Progenitor cell of endocrine pancreas (in vitro differentiated cells): ENCODE measurements around the gene BEGAIN. TPM values are rescaled to one million over a fixed set of nuclear protein-coding genes. Genes with fewer than 3 reads are reported as not detected.

Experiments
- DNase-seq: peaks from one replicate; pipeline ENCODE4 v3.0.0; 2021; ENCODE audit warnings: low spot score; ENCODE audit not compliant: unreplicated experiment
- H3K27ac Mint-ChIP-seq: 2 replicates; pipeline ENCODE4 v1.8.0; 2021; ENCODE audit warnings: mild to moderate bottlenecking, moderate library complexity, mixed read lengths
- H3K27me3 Mint-ChIP-seq: 2 replicates; pipeline ENCODE4 v1.8.0; 2021; ENCODE audit warnings: mixed read lengths
- H3K36me3 Mint-ChIP-seq: 2 replicates; pipeline ENCODE4 v1.8.0; 2022; ENCODE audit warnings: mixed read lengths; ENCODE audit not compliant: insufficient read depth
- H3K4me1 Mint-ChIP-seq: 2 replicates; pipeline ENCODE4 v1.8.0; 2021; ENCODE audit warnings: low read depth, mixed read lengths
- H3K4me3 Mint-ChIP-seq: 2 replicates; pipeline ENCODE4 v1.8.0; 2021; ENCODE audit warnings: low read depth, mild to moderate bottlenecking, moderate library complexity, mixed read lengths
- H3K9me3 Mint-ChIP-seq: 2 replicates; pipeline ENCODE4 v1.8.0; 2021; ENCODE audit warnings: low read depth, mixed read lengths
- CTCF ChIP-seq: fragments of 200-600 bp; sonication (generic); IDR thresholded peaks from one replicate; pipeline ENCODE4 v1.5.0; 2021; ENCODE audit warnings: antibody characterized with exemption, mild to moderate bottlenecking; ENCODE audit not compliant: unreplicated experiment
- total RNA-seq: library from RNA; stranded (reverse); gene quantifications from 2 replicates; pipeline ENCODE4 v1.2.1, GENCODE V29; 2021

Gene BEGAIN
- total RNA-seq, 1 donor from 2014 or later, result 0.65 TPM

- no peak for TF ChIP-seq CTCF
- no peak overlapping the region for H3K4me3 Mint-ChIP-seq
- H3K27me3 Mint-ChIP-seq, result peaks cover 35% of the 10 kb centered on the region
- no peak overlapping the region for H3K27ac Mint-ChIP-seq
- no peak for DNase-seq
- no peaks in the 10 kb centered on the region for H3K4me1 Mint-ChIP-seq
- no peaks in the 10 kb centered on the region for H3K36me3 Mint-ChIP-seq
- no peaks in the 10 kb centered on the region for H3K9me3 Mint-ChIP-seq
These were observed 33.0 kb downstream of the BEGAIN start for GRCh38 chr14:100554082-100554677.

GRCh38 chr14:100553471-100553870, 33.7 kb downstream of the BEGAIN start:
- H3K27me3 Mint-ChIP-seq, result peaks cover 36% of the 10 kb centered on the region
- no peak for DNase-seq
- no peaks in the 10 kb centered on the region for H3K36me3 Mint-ChIP-seq
- no peak overlapping the region for H3K4me3 Mint-ChIP-seq
- no peak overlapping the region for H3K27ac Mint-ChIP-seq
- no peaks in the 10 kb centered on the region for H3K9me3 Mint-ChIP-seq
- no peak for TF ChIP-seq CTCF
- no peaks in the 10 kb centered on the region for H3K4me1 Mint-ChIP-seq

GRCh38 chr14:100552524-100553125, 34.6 kb downstream of the BEGAIN start:
- H3K9me3 Mint-ChIP-seq, result no peaks in the 10 kb centered on the region
- no peaks in the 10 kb centered on the region for H3K36me3 Mint-ChIP-seq
- TF ChIP-seq CTCF, result no peak
- DNase-seq, result no peak
- no peak overlapping the region for H3K27ac Mint-ChIP-seq
- H3K27me3 Mint-ChIP-seq, result peaks cover 27% of the 10 kb centered on the region
- no peaks in the 10 kb centered on the region for H3K4me1 Mint-ChIP-seq
- H3K4me3 Mint-ChIP-seq, result no peak overlapping the region

- Mint-ChIP-seq H3K9me3 (no peaks in the 10 kb centered on the region), H3K4me1 (no peaks in the 10 kb centered on the region), H3K4me3 (no peak overlapping the region), H3K36me3 (no peaks in the 10 kb centered on the region), H3K27ac (no peak overlapping the region), H3K27me3 (peaks cover 26% of the 10 kb centered on the region)
- DNase-seq, result no peak
- TF ChIP-seq CTCF, result no peak
These were observed 36.2 kb downstream of the BEGAIN start for GRCh38 chr14:100551056-100551455.

GRCh38 chr14:100549834-100550625, 37.2 kb downstream of the BEGAIN start:
- no peaks in the 10 kb centered on the region for H3K4me1 Mint-ChIP-seq
- no peaks in the 10 kb centered on the region for H3K9me3 Mint-ChIP-seq
- no peak for DNase-seq
- TF ChIP-seq CTCF, result no peak
- peaks cover 25% of the 10 kb centered on the region for H3K27me3 Mint-ChIP-seq
- H3K27ac Mint-ChIP-seq, result no peak overlapping the region
- no peak overlapping the region for H3K4me3 Mint-ChIP-seq
- H3K36me3 Mint-ChIP-seq, result no peaks in the 10 kb centered on the region
